ENCODE results near the gene TBCD. TPM values are rescaled to one million over a fixed set of nuclear protein-coding genes. Genes with fewer than 3 reads are reported as not detected.

Gene TBCD
- total RNA-seq, 1 donor, result 22.5 TPM

GRCh38 chr17:82788206-82789001, 36.5 kb downstream of the TBCD start:
- TF ChIP-seq, protein P1, sequence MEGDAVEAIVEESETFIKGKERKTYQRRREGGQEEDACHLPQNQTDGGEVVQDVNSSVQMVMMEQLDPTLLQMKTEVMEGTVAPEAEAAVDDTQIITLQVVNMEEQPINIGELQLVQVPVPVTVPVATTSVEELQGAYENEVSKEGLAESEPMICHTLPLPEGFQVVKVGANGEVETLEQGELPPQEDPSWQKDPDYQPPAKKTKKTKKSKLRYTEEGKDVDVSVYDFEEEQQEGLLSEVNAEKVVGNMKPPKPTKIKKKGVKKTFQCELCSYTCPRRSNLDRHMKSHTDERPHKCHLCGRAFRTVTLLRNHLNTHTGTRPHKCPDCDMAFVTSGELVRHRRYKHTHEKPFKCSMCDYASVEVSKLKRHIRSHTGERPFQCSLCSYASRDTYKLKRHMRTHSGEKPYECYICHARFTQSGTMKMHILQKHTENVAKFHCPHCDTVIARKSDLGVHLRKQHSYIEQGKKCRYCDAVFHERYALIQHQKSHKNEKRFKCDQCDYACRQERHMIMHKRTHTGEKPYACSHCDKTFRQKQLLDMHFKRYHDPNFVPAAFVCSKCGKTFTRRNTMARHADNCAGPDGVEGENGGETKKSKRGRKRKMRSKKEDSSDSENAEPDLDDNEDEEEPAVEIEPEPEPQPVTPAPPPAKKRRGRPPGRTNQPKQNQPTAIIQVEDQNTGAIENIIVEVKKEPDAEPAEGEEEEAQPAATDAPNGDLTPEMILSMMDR (IDR thresholded peaks at IDR 0.05; ENCODE audit: insufficient read depth, low read depth, low read length), result no peak
- no peak overlapping the region for H3K4me3 ChIP-seq (ENCODE audit: low read depth, low read length)
- no peak for DNase-seq (ENCODE audit: low read depth)

DNA sequence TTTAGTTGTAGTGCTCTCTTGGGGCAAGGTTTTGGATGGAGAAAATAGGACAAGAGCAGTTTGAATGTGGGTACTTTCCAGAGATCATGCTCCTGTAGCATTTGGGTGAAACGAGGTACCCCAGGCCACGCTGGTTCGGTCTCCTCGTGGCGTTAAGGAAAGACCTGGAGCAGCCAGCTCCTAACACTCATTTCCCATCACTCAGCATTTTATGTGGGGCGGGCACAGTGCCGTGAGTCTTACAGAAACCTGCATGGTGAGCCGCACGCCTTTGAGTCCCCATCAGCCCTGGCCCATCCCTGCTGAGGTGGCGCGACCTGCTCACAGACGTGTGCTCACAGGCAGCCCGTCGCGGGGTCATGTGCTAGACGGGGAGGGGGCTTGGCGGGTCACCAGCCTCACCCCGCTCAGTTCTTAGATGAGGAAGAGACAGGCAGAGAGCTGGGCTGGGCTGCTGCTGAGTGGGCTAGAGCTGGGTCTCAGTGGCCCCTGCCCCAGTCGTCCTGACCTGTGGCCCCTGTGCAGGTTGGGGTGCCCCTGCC, 37.3 kb downstream of the TBCD start:
- DNase-seq (ENCODE audit: low read depth), result no peak
- no peak overlapping the region for H3K4me3 ChIP-seq (ENCODE audit: low read depth, low read length)

GRCh38 chr17:82789806-82790205, 37.9 kb downstream of the TBCD start:
- no peak for DNase-seq (ENCODE audit: low read depth)
- TF ChIP-seq, protein P1 (IDR thresholded peaks at IDR 0.05; ENCODE audit: insufficient read depth, low read depth, low read length), result no peak
- no peak overlapping the region for H3K4me3 ChIP-seq (ENCODE audit: low read depth, low read length)

More for the DNA sequence above, 37.3 kb downstream of the TBCD start:
- TF ChIP-seq, protein P1 (IDR thresholded peaks at IDR 0.05; ENCODE audit: insufficient read depth, low read depth, low read length), result no peak

DNA sequence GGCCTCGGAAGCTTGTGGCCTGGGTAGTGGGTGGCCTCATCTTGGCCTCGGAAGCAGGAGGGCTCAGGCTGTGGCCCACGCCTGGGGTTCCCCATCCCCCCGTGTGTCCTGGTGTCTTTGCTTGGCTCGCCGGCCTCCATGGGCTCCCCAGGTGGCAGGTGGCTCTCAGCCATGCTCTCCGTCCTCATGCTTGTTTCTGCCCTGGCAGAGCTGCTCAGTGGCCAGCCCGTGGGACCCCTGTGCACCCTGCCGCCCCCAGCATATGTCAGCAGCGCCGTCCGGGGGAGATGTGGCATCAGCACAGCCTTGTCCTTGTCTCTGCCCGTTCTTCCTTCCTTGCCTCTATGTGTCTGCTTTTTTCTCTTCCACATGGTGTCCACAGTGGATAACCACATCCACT, 38.5 kb downstream of the TBCD start:
- TF ChIP-seq, protein P1 (IDR thresholded peaks at IDR 0.05; ENCODE audit: insufficient read depth, low read depth, low read length), result no peak
- no peak overlapping the region for H3K4me3 ChIP-seq (ENCODE audit: low read depth, low read length)
- DNase-seq (ENCODE audit: low read depth), result no peak

GRCh38 chr17:82791532-82791931, 39.7 kb downstream of the TBCD start:
- peak; percentile 93 for DNase-seq (ENCODE audit: low read depth)
- no peak overlapping the region for H3K4me3 ChIP-seq (ENCODE audit: low read depth, low read length)
- TF ChIP-seq, protein P1 (IDR thresholded peaks at IDR 0.05; ENCODE audit: insufficient read depth, low read depth, low read length), result no peak

DNA sequence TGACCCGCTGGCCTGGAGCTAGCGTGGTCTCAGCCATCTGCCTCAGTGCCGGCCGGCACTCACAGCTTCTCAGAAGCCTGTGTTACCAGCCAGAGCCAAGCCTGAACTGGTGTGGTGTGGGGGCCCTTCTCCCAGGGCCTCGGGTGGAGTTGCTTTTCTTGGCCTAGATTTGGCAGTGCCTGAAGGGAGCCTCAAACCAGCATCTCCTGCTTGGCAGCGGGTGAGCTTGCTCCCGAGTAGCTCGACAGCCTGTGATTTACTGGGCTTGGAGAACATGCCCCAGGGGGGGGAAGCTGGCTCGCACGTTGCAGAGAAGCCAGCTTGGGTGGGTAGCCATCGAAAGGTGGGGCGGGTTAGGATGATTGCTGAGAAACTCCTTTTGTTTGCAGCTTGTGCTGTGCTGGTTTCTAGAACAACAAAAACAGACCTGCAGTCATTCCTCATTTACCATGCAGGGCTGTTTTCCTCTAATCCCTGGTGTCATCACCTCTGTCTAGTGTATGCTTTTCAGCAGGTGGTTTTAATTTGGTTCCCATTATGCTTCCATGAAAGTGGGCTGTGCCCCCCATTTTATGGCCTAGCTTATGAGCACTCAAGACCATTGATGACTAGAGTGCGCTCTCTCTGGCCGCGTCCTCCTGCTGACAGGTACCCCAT, 42.2 kb downstream of the TBCD start:
- peak; percentile 25 for DNase-seq (ENCODE audit: low read depth)
- H3K4me3 ChIP-seq (ENCODE audit: low read depth, low read length), result no peak overlapping the region
- TF ChIP-seq, protein P1 (IDR thresholded peaks at IDR 0.05; ENCODE audit: insufficient read depth, low read depth, low read length), result no peak
